Fibroblast of skin of left quadriceps (primary cell): ENCODE measurements around the gene ADAM19.
"Not testable (repeated sequence)": the region's sequence is repeated elsewhere in the genome, so short reads cannot be mapped to it uniquely, and the experiment has no call there.

Experiments
- DNase-seq, 2 experiments: peaks; one replicate each; pipeline ENCODE4 v3.0.0-alpha.2; 2013; ENCODE audit warnings: low read depth in 2 of 2

The ADAM19 gene

DNA sequence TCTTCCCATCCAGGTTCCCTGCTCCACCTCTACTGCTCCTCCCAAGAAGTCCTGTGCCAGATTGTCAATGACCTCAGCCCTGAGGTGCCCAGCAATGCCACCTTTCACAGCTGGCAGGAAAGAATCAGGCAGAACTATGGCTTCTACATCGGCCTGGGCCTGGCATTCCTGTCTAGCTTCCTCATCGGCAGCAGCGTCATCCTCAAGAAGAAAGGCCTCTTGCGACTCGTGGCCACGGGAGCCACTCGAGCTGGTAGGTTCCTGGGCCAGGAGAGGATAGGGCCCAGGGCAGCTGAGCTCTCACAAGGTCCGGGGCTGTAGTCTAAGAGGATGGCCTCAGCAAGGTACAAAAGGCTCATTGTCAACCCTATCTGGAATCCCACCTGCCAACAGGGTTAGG is 112.5 kb downstream of the ADAM19 start:
- DNase-seq = no peak

DNA sequence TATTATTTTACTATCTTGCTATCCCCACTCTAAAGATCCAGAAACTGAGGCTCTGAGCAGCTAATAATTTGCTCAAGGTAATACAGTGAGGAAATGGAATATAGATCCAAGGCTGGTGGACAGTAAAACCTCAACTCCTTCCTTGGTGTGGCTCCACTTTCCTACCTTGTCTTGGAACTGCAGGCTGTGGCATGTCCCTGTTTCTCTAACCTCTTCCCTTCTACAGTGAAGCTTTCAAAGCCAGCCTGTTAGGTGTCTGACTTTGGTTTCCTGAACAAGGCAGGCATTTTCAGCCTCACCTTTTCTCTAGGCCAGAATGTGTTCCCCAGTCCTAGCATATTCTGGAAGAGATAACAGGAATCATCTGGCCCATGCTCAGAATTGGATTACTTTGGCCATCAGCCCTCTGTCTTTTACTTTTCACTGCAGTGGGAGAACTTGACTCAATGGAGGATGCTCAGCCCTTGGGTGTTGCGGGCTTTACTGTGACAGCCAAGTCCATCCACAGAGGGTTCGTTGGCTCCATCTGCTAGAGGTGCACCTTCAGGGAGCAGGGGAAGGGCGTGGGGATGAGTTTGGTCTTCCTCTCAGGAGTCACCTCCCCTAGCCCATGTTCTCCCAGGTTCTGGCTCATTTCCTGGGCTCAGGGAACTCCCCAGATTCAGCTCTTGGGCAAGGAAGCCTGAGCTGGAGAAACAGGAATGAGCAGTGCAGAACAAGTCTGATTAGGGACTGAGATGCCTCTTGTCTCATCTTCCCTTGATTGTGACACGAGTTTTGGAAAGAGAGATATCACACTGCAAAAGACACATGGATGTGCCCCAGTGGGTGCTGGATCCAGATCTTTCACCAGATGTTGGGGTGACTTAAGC is 114.4 kb downstream of the ADAM19 start:
- DNase-seq = no peak

GRCh38 chr5:157459715-157460599 is 115.6 kb downstream of the ADAM19 start, which contains the start of gene NIPAL4:
NIPAL4 (plus strand) TSS chr5:157460213; CDS start chr5:157460321, 108 bp downstream.
- DNase-seq = no peak

DNA sequence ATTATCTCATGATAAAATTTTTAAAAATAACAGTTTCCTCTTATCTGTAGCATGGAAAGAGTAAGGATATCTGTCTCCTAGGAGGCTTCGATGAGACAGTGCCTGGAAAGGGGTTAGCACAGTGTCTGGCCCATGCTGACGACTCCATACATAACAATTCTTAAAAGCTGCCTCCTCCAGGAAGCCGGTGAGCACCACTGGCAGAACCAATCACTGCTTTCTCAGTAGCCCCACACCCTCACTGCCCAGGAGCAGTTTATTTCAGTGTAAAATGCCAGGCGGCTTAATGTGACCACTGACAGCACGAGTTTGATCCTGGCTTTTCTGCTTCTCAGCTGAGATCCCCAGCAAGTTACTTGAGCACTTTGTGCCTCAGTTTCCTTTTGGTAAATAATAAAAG is 116.7 kb downstream of the ADAM19 start:
- DNase-seq = no peak

DNA sequence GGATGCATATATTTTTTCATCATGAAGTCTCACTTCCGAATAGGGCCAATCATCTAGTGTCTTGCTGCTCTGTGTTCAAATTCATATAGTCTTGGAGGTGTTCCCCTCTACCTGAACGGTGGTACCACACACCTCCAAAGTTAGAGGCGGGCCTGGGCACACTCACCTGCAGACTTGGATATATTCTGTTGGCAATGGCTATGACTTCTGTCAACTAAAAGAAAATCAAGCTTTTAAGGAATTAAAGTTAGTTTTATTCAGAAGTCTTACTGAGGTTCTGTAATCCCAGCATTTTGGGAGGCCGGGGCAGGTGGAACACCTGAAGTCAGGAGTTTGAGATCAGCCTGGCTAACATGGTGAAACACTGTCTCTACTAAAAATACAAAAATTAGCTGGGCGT is 118.2 kb downstream of the ADAM19 start:
- DNase-seq = no peak

GRCh38 chr5:157456301-157456700 is 119.3 kb downstream of the ADAM19 start:
- DNase-seq = no peak

DNA sequence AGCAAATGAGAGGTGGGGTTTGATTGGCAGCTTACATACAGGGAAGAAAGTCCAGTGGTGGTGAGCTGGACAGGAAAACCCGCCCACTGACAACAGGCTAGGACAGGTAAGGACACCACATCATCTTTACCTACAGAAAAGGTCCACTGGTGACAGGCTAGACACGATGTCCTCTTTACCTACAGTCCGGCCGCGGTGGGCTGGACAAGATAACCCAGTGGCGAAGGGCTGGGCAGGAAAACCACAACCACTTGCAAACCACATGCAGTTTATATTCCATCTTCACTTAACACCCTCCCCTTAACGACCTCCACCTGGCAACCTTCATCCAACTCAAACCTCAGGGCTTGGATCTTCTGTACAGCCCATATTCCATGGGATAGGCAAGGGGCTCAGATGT is 120.5 kb downstream of the ADAM19 start:
- no peak for DNase-seq

DNA sequence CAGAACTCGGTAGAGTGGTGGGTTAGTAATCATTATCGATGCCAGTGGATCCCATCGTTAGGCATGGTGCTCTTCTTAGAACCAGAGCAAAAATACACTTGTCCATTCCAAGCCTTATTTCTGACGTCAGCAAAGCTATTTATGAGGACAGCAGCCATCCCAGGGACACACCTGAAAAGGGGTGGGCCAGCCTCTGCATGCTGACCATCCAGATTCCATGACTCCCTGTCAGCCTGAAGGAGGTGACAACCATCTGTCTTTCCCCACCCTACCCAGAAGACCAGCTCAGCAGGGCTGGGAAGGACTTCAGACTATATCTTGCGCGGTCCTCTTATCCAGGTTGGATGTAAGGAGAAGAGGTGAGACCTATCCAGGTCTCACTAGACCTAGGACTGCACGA is 121.3 kb downstream of the ADAM19 start:
- no peak for DNase-seq

DNA sequence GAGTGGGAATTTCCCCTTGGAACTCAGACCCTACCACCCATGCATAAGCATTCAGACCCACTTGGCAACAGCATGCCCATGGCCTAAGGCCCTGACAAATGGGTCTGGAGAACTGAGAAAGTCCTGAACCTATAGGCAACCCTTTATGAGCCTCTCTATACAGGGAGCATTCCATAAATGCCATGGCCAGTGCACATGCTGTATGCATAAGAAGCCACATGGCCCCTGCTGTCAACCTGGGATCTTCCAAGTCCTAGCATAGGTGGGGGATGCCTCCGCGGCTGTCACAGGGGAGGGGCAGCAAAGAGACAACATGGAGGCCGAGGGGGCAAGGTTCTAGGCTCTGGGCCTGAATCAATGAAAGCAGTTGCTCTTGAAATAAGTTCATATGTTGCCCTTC is 123.8 kb downstream of the ADAM19 start:
- DNase-seq = no peak

GRCh38 chr5:157450024-157450423 is 125.6 kb downstream of the ADAM19 start:
- DNase-seq = no peak

- DNase-seq = no peak
Measured at GRCh38 chr5:157449011-157449723, 126.4 kb downstream of the ADAM19 start.

GRCh38 chr5:157447201-157447637 is 128.4 kb downstream of the ADAM19 start:
- no peak for DNase-seq

GRCh38 chr5:157446412-157446935 is 129.1 kb downstream of the ADAM19 start:
- no peak for DNase-seq

DNA sequence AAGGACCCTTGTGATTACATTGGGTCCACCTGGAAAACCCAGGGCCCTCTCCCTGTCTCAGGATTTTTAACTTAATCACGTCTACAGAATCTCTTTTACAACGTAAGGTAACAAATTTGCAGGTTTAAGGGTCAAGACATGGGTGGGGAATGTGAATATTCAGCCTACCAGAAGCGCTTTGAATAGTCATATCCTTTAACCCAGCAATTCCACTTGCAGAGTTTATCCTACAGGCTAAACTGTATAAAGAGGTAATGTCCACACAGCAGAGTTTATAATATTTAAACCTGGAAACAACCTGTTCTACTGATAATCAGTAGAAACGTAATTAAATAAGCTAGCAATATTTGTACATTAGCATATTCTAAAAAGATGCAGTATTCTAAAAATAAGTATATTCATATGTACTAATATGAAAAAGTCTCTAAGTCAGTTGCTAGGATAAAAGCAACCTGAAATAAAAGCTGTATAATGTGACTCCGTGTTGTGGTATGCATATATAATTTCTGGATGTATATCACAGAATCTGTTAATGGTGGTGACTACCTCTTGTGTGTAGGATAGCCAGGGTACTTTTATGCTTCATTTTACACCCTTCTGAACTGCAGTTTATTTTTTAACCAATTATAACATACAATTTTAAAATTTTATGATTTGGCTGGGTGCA is 129.7 kb downstream of the ADAM19 start:
- DNase-seq = no peak

- no peak for DNase-seq
Measured at GRCh38 chr5:157444224-157444623, 131.4 kb downstream of the ADAM19 start.

- peak; percentile 52 to 61 for DNase-seq
Measured at GRCh38 chr5:157443041-157443549, 132.5 kb downstream of the ADAM19 start.

DNA sequence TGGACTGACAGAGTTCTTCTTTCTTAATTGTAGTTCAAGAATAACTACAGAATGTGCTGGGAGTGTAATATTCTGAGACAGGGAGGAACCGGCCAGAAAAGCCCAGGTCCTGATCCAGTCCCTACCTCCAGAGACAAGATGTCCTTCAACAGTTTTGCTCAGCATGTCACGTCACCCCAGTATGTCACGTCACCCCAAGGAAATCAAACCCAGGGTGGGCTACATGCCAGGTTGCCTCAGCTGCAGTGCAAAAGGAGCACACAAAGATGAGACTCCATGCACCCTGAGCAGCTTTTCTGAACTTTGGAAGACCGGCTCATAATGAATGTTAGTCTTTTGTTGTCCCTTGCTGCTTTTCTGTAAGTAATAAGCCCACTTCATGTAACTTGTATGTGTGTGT is 141.5 kb downstream of the ADAM19 start:
- no peak for DNase-seq

DNA sequence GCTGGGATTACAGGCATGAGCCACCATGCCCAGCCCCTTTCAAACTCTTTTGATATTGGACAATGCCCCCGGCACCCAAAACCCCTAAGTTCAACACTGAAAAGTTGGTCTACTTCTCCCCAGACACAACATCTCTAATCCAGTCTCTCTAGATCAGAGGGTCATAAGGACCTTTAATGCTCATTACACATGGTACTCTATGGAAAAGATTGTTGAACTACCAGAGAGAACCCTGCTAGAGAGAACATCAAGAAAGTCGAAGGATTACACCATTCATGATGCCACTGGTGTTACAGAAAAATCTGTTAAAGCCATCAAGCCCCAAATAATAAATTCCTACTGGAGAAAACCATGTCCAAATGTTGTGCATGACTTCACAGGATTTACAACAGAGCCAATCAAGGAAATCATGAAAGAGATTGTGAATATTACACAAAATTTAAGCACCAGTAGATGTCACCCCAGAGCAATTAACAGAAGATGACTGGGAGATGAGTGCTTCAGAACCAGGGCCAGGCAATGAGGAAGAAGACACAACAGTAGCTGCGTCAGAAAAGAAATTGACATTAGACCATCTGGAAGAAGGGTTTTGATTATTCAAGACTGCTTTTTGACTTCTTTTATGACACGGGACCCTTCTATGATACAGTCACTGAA is 143.9 kb downstream of the ADAM19 start:
- DNase-seq = peak; percentile 54 to 57

GRCh38 chr5:157429920-157430319 is 145.7 kb downstream of the ADAM19 start:
- DNase-seq = not testable (repeated sequence)
